Measurements from ENCODE around the gene DNAJC18.

Gene DNAJC18

GRCh38 chr5:139468421-139468931 lies 29.2 kb upstream of the DNAJC18 start:
- H3K4me3 ChIP-seq (replicated peaks in 1 of 2; ENCODE audit: low read depth in 2 of 2, low read length in 2 of 2): no peak overlapping the region
- TF ChIP-seq CTCF (IDR thresholded peaks at IDR 0.05; ENCODE audit: low read depth, low read length): no peak
- no peak for DNase-seq (ENCODE audit: low read depth in 2 of 2)

- peak within 1 kb of the TSS; percentile 29 to 37 for H3K4me3 ChIP-seq (replicated peaks in 1 of 2; ENCODE audit: low read depth in 2 of 2, low read length in 2 of 2)
- DNase-seq (ENCODE audit: low read depth in 2 of 2): peak; percentile 45 to 70
- no peak for TF ChIP-seq CTCF (IDR thresholded peaks at IDR 0.05; ENCODE audit: low read depth, low read length)
These were observed 23.4 kb upstream of the DNAJC18 start, which contains the start of gene ECSCR for GRCh38 chr5:139462586-139463276. Gene ECSCR, minus strand, starts transcription at chr5:139462743. Its CDS starts 73 bp downstream, at chr5:139462670.

- no peak for TF ChIP-seq CTCF (IDR thresholded peaks at IDR 0.05; ENCODE audit: low read depth, low read length)
- peak overlapping the region in 1 of 2 donors; percentile 37 for H3K4me3 ChIP-seq (replicated peaks in 1 of 2; ENCODE audit: low read depth in 2 of 2, low read length in 2 of 2)
- DNase-seq (ENCODE audit: low read depth in 2 of 2): peak; percentile 67 to 75
These were observed 22.4 kb upstream of the DNAJC18 start for GRCh38 chr5:139461698-139462097.

- no peak for DNase-seq (ENCODE audit: low read depth in 2 of 2)
- peak overlapping the region in 1 of 2 donors; percentile 24 for H3K4me3 ChIP-seq (replicated peaks in 1 of 2; ENCODE audit: low read depth in 2 of 2, low read length in 2 of 2)
- TF ChIP-seq CTCF (IDR thresholded peaks at IDR 0.05; ENCODE audit: low read depth, low read length): no peak
These were observed 21.9 kb upstream of the DNAJC18 start for GRCh38 chr5:139461176-139461575.

- TF ChIP-seq CTCF (IDR thresholded peaks at IDR 0.05; ENCODE audit: low read depth, low read length): no peak
- H3K4me3 ChIP-seq (replicated peaks in 1 of 2; ENCODE audit: low read depth in 2 of 2, low read length in 2 of 2): no peak overlapping the region
- no peak for DNase-seq (ENCODE audit: low read depth in 2 of 2)
These were observed 21.1 kb upstream of the DNAJC18 start for GRCh38 chr5:139460455-139460854.

- H3K4me3 ChIP-seq (replicated peaks in 1 of 2; ENCODE audit: low read depth in 2 of 2, low read length in 2 of 2): no peak overlapping the region
- peak in 1 of 2 donors; percentile 34 for DNase-seq (ENCODE audit: low read depth in 2 of 2)
- no peak for TF ChIP-seq CTCF (IDR thresholded peaks at IDR 0.05; ENCODE audit: low read depth, low read length)
These were observed 20.2 kb upstream of the DNAJC18 start for GRCh38 chr5:139459451-139459934.
